Measurements from ENCODE around the gene ARHGAP23. TPM values are rescaled to one million over a fixed set of nuclear protein-coding genes. Genes with fewer than 3 reads are reported as not detected.
A peak's percentile ranks its signal among the peaks of the same experiment; 100 is the strongest.
"Not testable (repeated sequence)": the region's sequence is repeated elsewhere in the genome, so short reads cannot be mapped to it uniquely, and the experiment has no call there.

ARHGAP23 gene
- total RNA-seq, 1 donor from 2014 or later, result 0.57 TPM

- Mint-ChIP-seq H3K9me3 (peaks cover 4% of the 10 kb centered on the region), H3K4me1 (ENCODE audit: low read depth) (no peaks in the 10 kb centered on the region), H3K27me3 (ENCODE audit: insufficient read depth) (peaks cover 3% of the 10 kb centered on the region), H3K36me3 (ENCODE audit: low read depth) (no peaks in the 10 kb centered on the region), H3K27ac (no peak overlapping the region), H3K4me3 (no peak overlapping the region)
- no peak for DNase-seq (ENCODE audit: low spot score)
- intact Hi-C loops (cut with micrococcal nuclease), result no loop called here
These were observed 70.1 kb downstream of the ARHGAP23 start for GRCh38 chr17:38498353-38498752.

GRCh38 chr17:38499230-38499629, 71.0 kb downstream of the ARHGAP23 start:
- H3K36me3 Mint-ChIP-seq (ENCODE audit: low read depth); intact Hi-C loops (cut with micrococcal nuclease); H3K27me3 Mint-ChIP-seq (ENCODE audit: insufficient read depth); H3K9me3 Mint-ChIP-seq; H3K4me1 Mint-ChIP-seq (ENCODE audit: low read depth); H3K4me3 Mint-ChIP-seq; DNase-seq (ENCODE audit: low spot score); H3K27ac Mint-ChIP-seq: not testable (repeated sequence)

GRCh38 chr17:38501718-38502117, 73.5 kb downstream of the ARHGAP23 start:
- H3K36me3 Mint-ChIP-seq (ENCODE audit: low read depth); intact Hi-C loops (cut with micrococcal nuclease); H3K4me3 Mint-ChIP-seq; H3K4me1 Mint-ChIP-seq (ENCODE audit: low read depth); H3K27ac Mint-ChIP-seq; H3K27me3 Mint-ChIP-seq (ENCODE audit: insufficient read depth); DNase-seq (ENCODE audit: low spot score); H3K9me3 Mint-ChIP-seq: not testable (repeated sequence)

- peaks cover 16% of the 10 kb centered on the region for H3K27me3 Mint-ChIP-seq (ENCODE audit: insufficient read depth)
- H3K36me3 Mint-ChIP-seq (ENCODE audit: low read depth); DNase-seq (ENCODE audit: low spot score); H3K27ac Mint-ChIP-seq; H3K4me1 Mint-ChIP-seq (ENCODE audit: low read depth); intact Hi-C loops (cut with micrococcal nuclease); H3K4me3 Mint-ChIP-seq; H3K9me3 Mint-ChIP-seq: not testable (repeated sequence)
These were observed 75.1 kb downstream of the ARHGAP23 start for GRCh38 chr17:38503286-38503913.

- intact Hi-C loops (cut with micrococcal nuclease), result no loop called here
- Mint-ChIP-seq H3K27me3 (ENCODE audit: insufficient read depth) (peaks cover 20% of the 10 kb centered on the region), H3K4me1 (ENCODE audit: low read depth) (peaks cover under 1% of the 10 kb centered on the region), H3K4me3 (no peak overlapping the region), H3K9me3 (no peaks in the 10 kb centered on the region), H3K27ac (no peak overlapping the region), H3K36me3 (ENCODE audit: low read depth) (no peaks in the 10 kb centered on the region)
- no peak for DNase-seq (ENCODE audit: low spot score)
These were observed 76.0 kb downstream of the ARHGAP23 start for GRCh38 chr17:38504216-38504615.

- Mint-ChIP-seq H3K9me3 (no peaks in the 10 kb centered on the region), H3K36me3 (ENCODE audit: low read depth) (peaks cover 1% of the 10 kb centered on the region), H3K27me3 (ENCODE audit: insufficient read depth) (peaks cover 38% of the 10 kb centered on the region), H3K4me3 (no peak overlapping the region), H3K27ac (no peak overlapping the region), H3K4me1 (ENCODE audit: low read depth) (peaks cover 6% of the 10 kb centered on the region)
- intact Hi-C loops (cut with micrococcal nuclease), result no loop called here
- no peak for DNase-seq (ENCODE audit: low spot score)
These were observed 79.2 kb downstream of the ARHGAP23 start for GRCh38 chr17:38507436-38507835.

GRCh38 chr17:38507921-38508569, 79.8 kb downstream of the ARHGAP23 start:
- Mint-ChIP-seq H3K9me3 (no peaks in the 10 kb centered on the region), H3K4me1 (ENCODE audit: low read depth) (peaks cover 6% of the 10 kb centered on the region), H3K36me3 (ENCODE audit: low read depth) (peaks cover 1% of the 10 kb centered on the region), H3K4me3 (no peak overlapping the region), H3K27ac (no peak overlapping the region), H3K27me3 (ENCODE audit: insufficient read depth) (peaks cover 39% of the 10 kb centered on the region)
- intact Hi-C loops (cut with micrococcal nuclease), result no loop called here
- no peak for DNase-seq (ENCODE audit: low spot score)

GRCh38 chr17:38508570-38508950, 80.3 kb downstream of the ARHGAP23 start:
- H3K4me3 Mint-ChIP-seq, result no peak overlapping the region

GRCh38 chr17:38508954-38509771, 80.9 kb downstream of the ARHGAP23 start:
- Mint-ChIP-seq H3K9me3 (no peaks in the 10 kb centered on the region), H3K36me3 (ENCODE audit: low read depth) (peaks cover 1% of the 10 kb centered on the region), H3K4me1 (ENCODE audit: low read depth) (peaks cover 6% of the 10 kb centered on the region), H3K4me3 (peak overlapping the region; percentile 79), H3K27me3 (ENCODE audit: insufficient read depth) (peaks cover 39% of the 10 kb centered on the region), H3K27ac (peak overlapping the region; percentile 84)
- peak; percentile 63 for DNase-seq (ENCODE audit: low spot score)
- intact Hi-C loops (cut with micrococcal nuclease), result loop anchor here (1.0 kb wide), 1 partner anchor 17 kb away; no protein-coding TSS in a partner anchor

More at GRCh38 chr17:38508570-38508950, 80.3 kb downstream of the ARHGAP23 start:
- peaks cover 39% of the 10 kb centered on the region for H3K27me3 Mint-ChIP-seq (ENCODE audit: insufficient read depth)
- H3K27ac Mint-ChIP-seq, result peak overlapping the region; percentile 37
- DNase-seq (ENCODE audit: low spot score), result no peak
- intact Hi-C loops (cut with micrococcal nuclease), result no loop called here
- H3K9me3 Mint-ChIP-seq, result no peaks in the 10 kb centered on the region
- H3K4me1 Mint-ChIP-seq (ENCODE audit: low read depth), result peaks cover 6% of the 10 kb centered on the region
- peaks cover 1% of the 10 kb centered on the region for H3K36me3 Mint-ChIP-seq (ENCODE audit: low read depth)

- H3K27ac Mint-ChIP-seq, result peak overlapping the region; percentile 84
- H3K4me3 Mint-ChIP-seq, result peak overlapping the region; percentile 79
- H3K9me3 Mint-ChIP-seq, result no peaks in the 10 kb centered on the region
- H3K27me3 Mint-ChIP-seq (ENCODE audit: insufficient read depth), result peaks cover 39% of the 10 kb centered on the region
- intact Hi-C loops (cut with micrococcal nuclease), result loop anchor here (1.0 to 5.0 kb wide), 2 partner anchors 18 to 72 kb away; no protein-coding TSS in a partner anchor
- H3K4me1 Mint-ChIP-seq (ENCODE audit: low read depth), result peaks cover 6% of the 10 kb centered on the region
- H3K36me3 Mint-ChIP-seq (ENCODE audit: low read depth), result peaks cover 1% of the 10 kb centered on the region
- no peak for DNase-seq (ENCODE audit: low spot score)
These were observed 81.6 kb downstream of the ARHGAP23 start for GRCh38 chr17:38509772-38510420.

GRCh38 chr17:38510421-38511149, 82.3 kb downstream of the ARHGAP23 start:
- DNase-seq (ENCODE audit: low spot score), result no peak
- H3K4me3 Mint-ChIP-seq, result no peak overlapping the region
- intact Hi-C loops (cut with micrococcal nuclease), result loop anchor here (5.0 kb wide), 1 partner anchor 72 kb away; no protein-coding TSS in a partner anchor

More at GRCh38 chr17:38510421-38511149, 82.3 kb downstream of the ARHGAP23 start:
- Mint-ChIP-seq H3K9me3 (no peaks in the 10 kb centered on the region), H3K27ac (no peak overlapping the region), H3K4me1 (ENCODE audit: low read depth) (peaks cover 6% of the 10 kb centered on the region), H3K27me3 (ENCODE audit: insufficient read depth) (peaks cover 39% of the 10 kb centered on the region), H3K36me3 (ENCODE audit: low read depth) (peaks cover 1% of the 10 kb centered on the region)
